ENCODE results near the gene RCOR2.

GRCh38 chr11:63939397-63939891, 22.5 kb upstream of the RCOR2 start:
- TF ChIP-seq CTCF (IDR thresholded peaks at IDR 0.05) (no peak), ZFX (IDR thresholded peaks at IDR 0.05; ENCODE audit: borderline replicate concordance) (no peak)
